Right lobe of liver (tissue), 4 donors: ENCODE data around the gene SMIM10.

Source experiments
- CTCF ChIP-seq, 4 donors: fragments of 200-600 bp in 3 of 4; fragments of 450-650 bp in 1 of 4; IDR thresholded peaks; one replicate each; pipeline versions ENCODE4 v1.5.1 to v1.8.0; 2016 to 2022; ENCODE audit warnings: antibody characterized with exemption in 4 of 4, mild to moderate bottlenecking in 2 of 4
- POLR2A ChIP-seq: fragments of 450-650 bp; IDR thresholded peaks from one replicate; pipeline ENCODE4 v1.6.1; 2017; ENCODE audit warnings: antibody characterized with exemption, mild to moderate bottlenecking
- donor health status: DM: no; HTN: no; CAD: no.
- donor health status: DM: no; HTN: no; CAD: no.
- donor health status: DM: no; HTN: yes; CAD: no.

DNA sequence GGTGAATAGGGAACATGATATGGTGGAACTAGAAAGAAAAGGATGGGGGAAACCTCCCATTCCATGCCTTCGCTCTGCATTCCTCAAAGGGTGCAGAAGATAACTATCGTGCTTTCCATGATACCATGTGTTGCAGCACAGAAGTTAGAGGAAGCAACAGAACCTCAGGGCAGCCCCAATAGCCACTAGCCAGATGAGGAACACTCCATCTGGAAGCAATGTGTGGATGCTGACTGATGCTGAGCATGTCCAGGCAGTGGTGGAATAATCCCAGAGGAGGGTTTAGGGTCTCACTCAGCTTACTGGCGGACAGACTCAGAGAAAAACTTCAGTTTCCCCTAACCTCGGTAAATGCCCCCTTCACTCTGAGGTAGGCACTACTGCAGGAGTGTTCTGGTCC, 7.5 kb downstream of the SMIM10 start:
- TF ChIP-seq CTCF (IDR thresholded peaks at IDR 0.05) (no peak), POLR2A (no peak)
